Lung (tissue), 12 donors: Measurements from ENCODE around the gene ADAMTS15. TPM values are rescaled to one million over a fixed set of nuclear protein-coding genes. Genes with fewer than 3 reads are reported as not detected.
A peak's percentile ranks its signal among the peaks of the same experiment; 100 is the strongest.

Experiments
- ATAC-seq: fragments of 200-7000 bp; cut with Tn5 transposase; one replicate; pipeline ENCODE4 v1.9.1; 2020; ENCODE audit warnings: moderate number of reproducible peaks; ENCODE audit not compliant: insufficient read depth, low FRiP score
- DNase-seq, 3 donors: peaks; one replicate each; pipeline ENCODE4 v3.0.0-alpha.2; 2013 to 2017
- H3K27ac ChIP-seq, 2 donors: one replicate each; pipeline ENCODE4 v1.5.1; 2013; ENCODE audit warnings: mild to moderate bottlenecking in 2 of 2, moderate library complexity in 2 of 2, control low read depth in 1 of 2, inconsistent platforms in 1 of 2, low read depth in 1 of 2, low read length in 1 of 2
- H3K27me3 ChIP-seq, 3 donors: one replicate each; pipeline ENCODE4 v1.5.1; 2013; ENCODE audit warnings: low read length in 2 of 3; ENCODE audit not compliant: control insufficient read depth in 3 of 3, insufficient read depth in 3 of 3
- H3K36me3 ChIP-seq, 4 donors: one replicate each; pipeline ENCODE4 v1.5.1; 2013; ENCODE audit warnings: low read length in 4 of 4, mild to moderate bottlenecking in 1 of 4, moderate library complexity in 1 of 4; ENCODE audit not compliant: control insufficient read depth in 4 of 4, insufficient read depth in 4 of 4
- H3K4me1 ChIP-seq, 5 donors: one replicate each; pipeline ENCODE4 v1.5.1; 2013; ENCODE audit warnings: low read length in 5 of 5, mild to moderate bottlenecking in 2 of 5, moderate library complexity in 1 of 5; ENCODE audit not compliant: control insufficient read depth in 5 of 5, insufficient read depth in 5 of 5
- H3K4me3 ChIP-seq: one replicate; pipeline ENCODE4 v1.5.1; 2013; ENCODE audit warnings: mild to moderate bottlenecking, control low read depth, moderate library complexity
- H3K9ac ChIP-seq, 2 donors: one replicate each; pipeline ENCODE4 v1.5.1; 2013; ENCODE audit warnings: low read length in 2 of 2, control low read depth in 1 of 2; ENCODE audit not compliant: insufficient read depth in 1 of 2
- H3K9me3 ChIP-seq, 4 donors: one replicate each; pipeline ENCODE4 v1.5.1; 2013; ENCODE audit warnings: low read length in 3 of 4, mild to moderate bottlenecking in 1 of 4, moderate library complexity in 1 of 4; ENCODE audit not compliant: control insufficient read depth in 4 of 4, insufficient read depth in 3 of 4
- CTCF ChIP-seq: IDR thresholded peaks from 2 replicates; pipeline ENCODE4 v1.5.1; 2012; ENCODE audit warnings: mild to moderate bottlenecking; ENCODE audit errors: control extremely low read depth, extremely low read depth
- WGBS, 2 donors: extraction: QIAGEN DNeasy Blood & Tissue Kit; methylation state at CpG; one replicate each; pipeline ENCODE4 v1.1.7; 2013; 5-methylcytosine and 5-hydroxymethylcytosine counted together
- polyA plus RNA-seq, 2 donors: library from polyadenylated mRNA; stranded (reverse); fragments of 200-250 nt; gene quantifications; one replicate each; pipeline ENCODE4 v1.2.1, GENCODE V29; 2013
- total RNA-seq, 2 donors: library from RNA; depleted of rRNA in 1 of 2; stranded (reverse); fragments of >200 nt in 1 of 2; gene quantifications; one replicate each; pipeline ENCODE4 v1.2.1, GENCODE V29; 2014 to 2021
- donor health status: control.
- donor health status: control.
- donor health status: Bipolar disorder and iron deficiency.
- donor health status: healthy.
- donor health status: DM: yes; HTN: yes; CAD: no.

The ADAMTS15 gene
- total and polyA plus RNA-seq, 4 donors, result 4.4 to 22.9 (median 13.3) TPM

- Histone ChIP-seq H3K27ac (no peak overlapping the region), H3K36me3 (peaks cover 0 to 7% (median under 1%) of the 10 kb centered on the region in 4 donors), H3K4me1 (peaks cover 0 to 62% (median 14%) of the 10 kb centered on the region in 5 donors), H3K9ac (no peak overlapping the region), H3K4me3 (no peak overlapping the region), H3K27me3 (no peaks in the 10 kb centered on the region), H3K9me3 (no peaks in the 10 kb centered on the region)
- no peak for TF ChIP-seq CTCF
- ATAC-seq (no peak), DNase-seq (no peak)
- 87 to 88% methylated on average over 14 of the region's 14 CpGs for WGBS, 2 donors
These were observed 37.5 kb downstream of the ADAMTS15 start for GRCh38 chr11:130485983-130486382.

GRCh38 chr11:130486391-130486836 lies 38.0 kb downstream of the ADAMTS15 start:
- no peak for ATAC-seq
- Histone ChIP-seq H3K36me3 (peaks cover 0 to 5% (median 0%) of the 10 kb centered on the region in 4 donors), H3K9me3 (no peaks in the 10 kb centered on the region), H3K9ac (no peak overlapping the region), H3K4me1 (peaks cover 0 to 62% (median 14%) of the 10 kb centered on the region in 5 donors), H3K4me3 (no peak overlapping the region), H3K27ac (peak overlapping the region in 1 of 2 donors; percentile 48), H3K27me3 (no peaks in the 10 kb centered on the region)
- DNase-seq, result peak; percentile 89 to 93 (median 90)
- 81 to 84% methylated on average over 16 of the region's 16 CpGs for WGBS, 2 donors
- TF ChIP-seq CTCF, result no peak

GRCh38 chr11:130486987-130487923 lies 38.8 kb downstream of the ADAMTS15 start:
- no peak overlapping the region for H3K9ac ChIP-seq
- H3K27ac ChIP-seq, result peak overlapping the region in 1 of 2 donors; percentile 49
- no peak overlapping the region for H3K4me3 ChIP-seq
- peak; percentile 96 to 98 (median 98) for DNase-seq
- TF ChIP-seq CTCF, result no peak
- H3K9me3 ChIP-seq, result no peaks in the 10 kb centered on the region
- WGBS, 2 donors, result 69 to 83% methylated on average over 28 of the region's 28 CpGs
- no peaks in the 10 kb centered on the region for H3K27me3 ChIP-seq
- peaks cover 0 to 62% (median 14%) of the 10 kb centered on the region in 5 donors for H3K4me1 ChIP-seq
- no peaks in the 10 kb centered on the region for H3K36me3 ChIP-seq
- peak; percentile 25 for ATAC-seq
